ENCODE results near the gene MYO18A.

- TF ChIP-seq CTCF (IDR thresholded peaks at IDR 0.05; ENCODE audit: borderline replicate concordance, extremely low read depth, low read length, poor library complexity, severe bottlenecking) (no peak), EZH2 (IDR thresholded peaks at IDR 0.05; ENCODE audit: borderline replicate concordance, low read depth, low read length, severe bottlenecking) (no peak)
Measured at GRCh38 chr17:29205047-29205446, 24.8 kb upstream of the MYO18A start.

Data from DND-41 (cell line).